ENCODE results near the gene XPR1.

- TF ChIP-seq POLR2A (IDR thresholded peaks at IDR 0.05): no peak
- no peak for TF ChIP-seq CTCF (IDR thresholded peaks at IDR 0.05)
- TF ChIP-seq POLR2AphosphoS5 (IDR thresholded peaks at IDR 0.05): no peak
- TF ChIP-seq EP300 (IDR thresholded peaks at IDR 0.05): no peak
Observed at GRCh38 chr1:180603223-180603849, 28.5 kb upstream of the XPR1 start.
